Natural killer cell (primary cell): ENCODE results near the gene CAMK1G. TPM values are rescaled to one million over a fixed set of nuclear protein-coding genes. Genes with fewer than 3 reads are reported as not detected.

Experiments
- ATAC-seq, 3 donors: fragments of 150-1000 bp in 2 of 3; fragments of 200-7000 bp in 1 of 3; cut with Tn5 transposase; 1 replicate in 1 of 3; 2 replicates in 2 of 3; pipeline ENCODE4 v1.10.0; 2021; ENCODE audit warnings: mild to moderate bottlenecking in 2 of 3, moderate library complexity in 2 of 3
- DNase-seq, 2 donors: peaks; one replicate each; pipeline versions ENCODE4 v3.0.0 to v3.0.0-alpha.2; 2013 to 2021; ENCODE audit warnings: mixed read lengths in 1 of 2
- H3K27ac ChIP-seq: one replicate; pipeline ENCODE4 v1.5.1; 2013; ENCODE audit warnings: mild to moderate bottlenecking, low read length
- H3K27me3 ChIP-seq: one replicate; pipeline ENCODE4 v1.6.1; 2013; ENCODE audit warnings: low read length; ENCODE audit not compliant: control insufficient read depth, insufficient read depth
- H3K36me3 ChIP-seq: one replicate; pipeline ENCODE4 v1.6.1; 2013; ENCODE audit warnings: low read length; ENCODE audit not compliant: control insufficient read depth, insufficient read depth
- H3K4me1 ChIP-seq: one replicate; pipeline ENCODE4 v1.6.1; 2013; ENCODE audit warnings: low read length; ENCODE audit not compliant: control insufficient read depth, insufficient read depth
- H3K4me3 ChIP-seq: one replicate; pipeline ENCODE4 v1.5.1; 2013; ENCODE audit warnings: low read length
- H3K9me3 ChIP-seq: one replicate; pipeline ENCODE4 v1.6.1; 2013; ENCODE audit warnings: low read length; ENCODE audit not compliant: control insufficient read depth, insufficient read depth
- H3K27ac Mint-ChIP-seq, 2 donors: one replicate each; pipeline ENCODE4 v1.8.0; 2022; ENCODE audit warnings: mild to moderate bottlenecking in 2 of 2, mixed read lengths in 2 of 2, moderate library complexity in 1 of 2
- H3K27me3 Mint-ChIP-seq, 2 donors: one replicate each; pipeline ENCODE4 v1.8.0; 2022; ENCODE audit warnings: low read depth in 2 of 2, mixed read lengths in 2 of 2
- H3K36me3 Mint-ChIP-seq: one replicate; pipeline ENCODE4 v1.8.0; 2022; ENCODE audit warnings: mixed read lengths
- H3K4me1 Mint-ChIP-seq, 2 donors: one replicate each; pipeline ENCODE4 v1.8.0; 2022; ENCODE audit warnings: mixed read lengths in 2 of 2
- H3K4me3 Mint-ChIP-seq: one replicate; pipeline ENCODE4 v1.8.0; 2022; ENCODE audit warnings: mild to moderate bottlenecking, moderate library complexity, mixed read lengths
- H3K9me3 Mint-ChIP-seq, 2 donors: one replicate each; pipeline ENCODE4 v1.8.0; 2022; ENCODE audit warnings: mixed read lengths in 2 of 2
- CTCF ChIP-seq: fragments of 200-600 bp; IDR thresholded peaks from one replicate; pipeline ENCODE4 v1.8.0; 2022; ENCODE audit warnings: antibody characterized with exemption
- WGBS: methylation state at CpG from one replicate; pipeline ENCODE4 v1.1.7; 2013; ENCODE audit warnings: missing lambda C conversion rate; ENCODE audit not compliant: insufficient coverage; 5-methylcytosine and 5-hydroxymethylcytosine counted together
- intact Hi-C: fragments of 100-400 bp; cut with micrococcal nuclease; formaldehyde crosslinking; loops from one replicate; pipeline ENCODE4 v1.14.2; 2022
- total RNA-seq, 4 donors: library from RNA; stranded (reverse); fragments of 120-200 nt in 1 of 4; gene quantifications; one replicate each; pipeline versions ENCODE4 v1.2.3 to v1.2.4, GENCODE V29; 2013 to 2022

Gene CAMK1G
- total RNA-seq, 3 donors from 2014 or later (not counting 1 experiment from before 2014, with no cell fraction given), result not detected

GRCh38 chr1:209645574-209646452 lies 62.3 kb downstream of the CAMK1G start:
- H3K4me1 ChIP-seq, result peaks cover 11% of the 10 kb centered on the region
- 89% methylated on average over 15 of the region's 16 CpGs for WGBS
- no peak for TF ChIP-seq CTCF
- no peak for DNase-seq
- Mint-ChIP-seq H3K4me3 (no peak overlapping the region), H3K36me3 (no peaks in the 10 kb centered on the region), H3K4me1 (peaks cover 0 to 7% of the 10 kb centered on the region in 2 donors), H3K27me3 (no peaks in the 10 kb centered on the region), H3K27ac (no peak overlapping the region), H3K9me3 (no peaks in the 10 kb centered on the region)
- no peak for ATAC-seq
- no peaks in the 10 kb centered on the region for H3K36me3 ChIP-seq
- H3K9me3 ChIP-seq, result no peaks in the 10 kb centered on the region
- no peak overlapping the region for H3K4me3 ChIP-seq
- intact Hi-C loops, result no loop called here
- H3K27me3 ChIP-seq, result no peaks in the 10 kb centered on the region
- no peak overlapping the region for H3K27ac ChIP-seq

- Mint-ChIP-seq H3K27me3 (no peaks in the 10 kb centered on the region), H3K4me3 (no peak overlapping the region), H3K27ac (no peak overlapping the region), H3K9me3 (no peaks in the 10 kb centered on the region), H3K36me3 (no peaks in the 10 kb centered on the region), H3K4me1 (peaks cover 0 to 15% of the 10 kb centered on the region in 2 donors)
- Histone ChIP-seq H3K36me3 (no peaks in the 10 kb centered on the region), H3K4me3 (no peak overlapping the region), H3K27me3 (no peaks in the 10 kb centered on the region), H3K27ac (no peak overlapping the region), H3K4me1 (peaks cover 18% of the 10 kb centered on the region), H3K9me3 (no peaks in the 10 kb centered on the region)
- DNase-seq (peak in 1 of 2 donors; percentile 28), ATAC-seq (no peak)
- no peak for TF ChIP-seq CTCF
- WGBS, result over 99% methylated on average over 5 of the region's 5 CpGs
- intact Hi-C loops, result no loop called here
These were observed 63.0 kb downstream of the CAMK1G start for GRCh38 chr1:209646558-209646957.

- Mint-ChIP-seq H3K27ac (no peak overlapping the region), H3K27me3 (no peaks in the 10 kb centered on the region), H3K9me3 (no peaks in the 10 kb centered on the region), H3K4me3 (no peak overlapping the region), H3K4me1 (peaks cover 0 to 15% of the 10 kb centered on the region in 2 donors), H3K36me3 (no peaks in the 10 kb centered on the region)
- no peaks in the 10 kb centered on the region for H3K36me3 ChIP-seq
- no peak for ATAC-seq
- DNase-seq, result no peak
- no peaks in the 10 kb centered on the region for H3K27me3 ChIP-seq
- no peaks in the 10 kb centered on the region for H3K9me3 ChIP-seq
- H3K27ac ChIP-seq, result no peak overlapping the region
- no peak for TF ChIP-seq CTCF
- H3K4me1 ChIP-seq, result peaks cover 18% of the 10 kb centered on the region
- H3K4me3 ChIP-seq, result no peak overlapping the region
- 71% methylated on average over 4 of the region's 4 CpGs for WGBS
- intact Hi-C loops, result no loop called here
These were observed 63.6 kb downstream of the CAMK1G start for GRCh38 chr1:209647156-209647555.
